Omental fat pad (tissue), 4 donors: ENCODE data around the gene GATAD2A. TPM values are rescaled to one million over a fixed set of nuclear protein-coding genes. Genes with fewer than 3 reads are reported as not detected.
"Not testable (repeated sequence)": the region's sequence is repeated elsewhere in the genome, so short reads cannot be mapped to it uniquely, and the experiment has no call there.

ENCODE experiments used
- ATAC-seq: fragments of 150-250 bp; one replicate; pipeline ENCODE4 v1.9.1; 2016; ENCODE audit warnings: mild to moderate bottlenecking, moderate library complexity; ENCODE audit not compliant: low FRiP score
- DNase-seq: peaks from one replicate; pipeline ENCODE4 v3.0.0-alpha.2; 2019; ENCODE audit warnings: low spot score
- total RNA-seq, 4 donors: library from RNA; depleted of rRNA; stranded (reverse); fragments of >200 nt; gene quantifications; one replicate each; pipeline ENCODE4 v1.1.0, GENCODE V29; 2016
- TF ChIP-seq, protein P1 (sequence below), 3 donors: fragments of 450-650 bp; IDR thresholded peaks; one replicate each; pipeline ENCODE4 v1.5.1; 2016 to 2017; ENCODE audit warnings: antibody characterized with exemption in 3 of 3, mild to moderate bottlenecking in 3 of 3, moderate library complexity in 2 of 3

Gene GATAD2A
- total RNA-seq, 4 donors from 2014 or later, result 25.9 to 80.3 (median 35.9) TPM

DNA sequence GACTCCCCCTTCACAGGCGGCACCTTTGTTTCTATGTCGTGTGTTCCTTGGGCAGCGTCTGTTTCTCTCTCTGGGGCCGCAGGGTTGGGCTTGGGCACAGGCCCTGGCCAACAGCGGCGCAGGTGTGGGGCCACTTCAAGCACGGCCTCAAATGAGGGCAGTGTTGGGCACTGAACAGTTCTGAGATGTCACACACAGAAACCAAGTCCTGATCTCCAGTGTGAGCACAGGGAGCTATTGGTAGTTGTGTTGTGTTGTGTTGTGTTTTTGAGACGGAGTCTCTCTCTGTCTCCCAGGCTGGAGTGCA lies 42.7 kb downstream of the GATAD2A start:
- DNase-seq, result no peak
- no peak for ATAC-seq

DNA sequence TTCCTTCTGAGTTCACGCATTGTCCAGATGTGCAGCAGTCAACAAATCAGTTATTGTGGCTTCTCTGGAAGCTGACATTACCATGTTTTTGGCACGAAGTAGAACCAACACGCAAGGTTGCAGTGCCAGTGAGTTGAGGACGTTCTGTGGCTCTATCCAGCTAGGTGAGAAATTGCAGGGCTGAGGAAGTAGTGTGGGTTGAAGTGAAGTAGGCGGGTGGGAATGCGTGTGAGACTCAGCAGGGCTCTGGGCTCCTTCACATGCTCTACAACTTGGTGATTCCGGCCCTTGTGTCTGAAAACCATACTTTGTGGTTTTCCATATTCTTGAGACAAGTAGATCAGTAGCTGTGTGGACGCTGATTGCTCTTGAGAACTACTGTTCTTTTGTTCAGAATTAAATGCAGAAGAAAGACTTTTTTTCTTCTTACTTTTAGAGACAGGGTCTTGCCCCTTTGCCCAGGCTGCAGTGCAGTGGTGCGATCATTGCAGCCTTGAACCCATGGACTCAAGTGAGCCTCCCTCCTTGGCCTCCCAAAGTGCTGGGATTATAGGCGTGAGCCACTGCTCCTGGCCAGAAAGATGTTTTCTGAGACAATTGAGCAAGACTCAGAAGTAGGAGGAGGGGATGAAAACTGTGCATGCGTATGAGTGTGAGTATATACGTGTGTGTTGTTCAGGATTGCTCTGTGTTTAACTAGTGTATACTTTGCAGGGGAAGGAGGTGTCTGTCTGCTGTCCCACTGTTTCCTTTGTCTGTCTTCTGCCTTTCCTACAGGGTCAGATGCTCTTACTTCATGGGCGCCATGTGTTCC lies 46.2 kb downstream of the GATAD2A start:
- ATAC-seq (no peak), DNase-seq (no peak)
- TF ChIP-seq, protein P1, sequence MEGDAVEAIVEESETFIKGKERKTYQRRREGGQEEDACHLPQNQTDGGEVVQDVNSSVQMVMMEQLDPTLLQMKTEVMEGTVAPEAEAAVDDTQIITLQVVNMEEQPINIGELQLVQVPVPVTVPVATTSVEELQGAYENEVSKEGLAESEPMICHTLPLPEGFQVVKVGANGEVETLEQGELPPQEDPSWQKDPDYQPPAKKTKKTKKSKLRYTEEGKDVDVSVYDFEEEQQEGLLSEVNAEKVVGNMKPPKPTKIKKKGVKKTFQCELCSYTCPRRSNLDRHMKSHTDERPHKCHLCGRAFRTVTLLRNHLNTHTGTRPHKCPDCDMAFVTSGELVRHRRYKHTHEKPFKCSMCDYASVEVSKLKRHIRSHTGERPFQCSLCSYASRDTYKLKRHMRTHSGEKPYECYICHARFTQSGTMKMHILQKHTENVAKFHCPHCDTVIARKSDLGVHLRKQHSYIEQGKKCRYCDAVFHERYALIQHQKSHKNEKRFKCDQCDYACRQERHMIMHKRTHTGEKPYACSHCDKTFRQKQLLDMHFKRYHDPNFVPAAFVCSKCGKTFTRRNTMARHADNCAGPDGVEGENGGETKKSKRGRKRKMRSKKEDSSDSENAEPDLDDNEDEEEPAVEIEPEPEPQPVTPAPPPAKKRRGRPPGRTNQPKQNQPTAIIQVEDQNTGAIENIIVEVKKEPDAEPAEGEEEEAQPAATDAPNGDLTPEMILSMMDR (IDR thresholded peaks at IDR 0.05), result no peak

More for the DNA sequence above, 42.7 kb downstream of the GATAD2A start:
- TF ChIP-seq, protein P1 (IDR thresholded peaks at IDR 0.05), result no peak

DNA sequence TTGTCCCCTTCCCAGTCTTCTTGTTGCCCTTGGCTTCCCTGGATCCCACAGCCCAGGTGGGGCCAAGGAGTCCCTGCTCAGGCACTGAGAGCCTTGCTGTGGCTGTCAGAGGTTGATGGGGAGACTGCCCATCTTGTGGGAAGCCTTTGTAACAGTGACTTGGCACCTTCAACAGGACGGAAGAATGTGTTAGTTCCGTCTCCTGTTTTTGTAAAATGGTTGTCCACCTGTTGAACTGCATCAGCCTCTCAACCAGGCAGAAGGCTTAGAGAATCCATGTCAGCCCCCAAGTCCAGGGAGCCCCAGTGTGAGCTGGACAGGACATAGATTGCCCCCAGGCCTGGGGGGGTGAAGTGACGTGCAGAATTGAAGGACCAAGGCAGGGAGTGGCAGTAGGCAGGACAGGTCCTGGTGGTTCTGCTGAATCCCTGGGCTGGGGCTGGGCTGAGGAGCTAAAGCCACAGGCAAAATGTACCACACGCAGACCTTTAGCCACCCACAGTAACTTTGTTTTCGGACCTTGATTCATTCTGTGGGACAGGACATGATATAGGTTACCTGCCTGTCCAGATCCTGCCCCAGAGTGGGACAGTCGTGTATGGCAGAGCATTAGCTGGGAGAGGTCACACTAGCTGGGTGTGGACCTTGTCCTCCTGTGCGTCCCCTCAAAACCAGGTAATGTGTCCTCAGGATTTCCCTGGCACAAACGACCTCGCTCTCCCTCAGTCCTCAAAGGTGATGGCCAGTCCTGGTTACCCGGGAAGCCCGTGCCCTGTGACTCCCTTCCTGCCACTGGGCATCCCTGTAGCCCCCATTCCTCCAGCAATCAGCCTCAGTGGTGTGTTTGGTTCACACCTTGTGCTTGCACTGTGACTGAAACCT lies 47.0 kb downstream of the GATAD2A start:
- DNase-seq, result no peak
- no peak for ATAC-seq
- TF ChIP-seq, protein P1 (IDR thresholded peaks at IDR 0.05), result no peak

DNA sequence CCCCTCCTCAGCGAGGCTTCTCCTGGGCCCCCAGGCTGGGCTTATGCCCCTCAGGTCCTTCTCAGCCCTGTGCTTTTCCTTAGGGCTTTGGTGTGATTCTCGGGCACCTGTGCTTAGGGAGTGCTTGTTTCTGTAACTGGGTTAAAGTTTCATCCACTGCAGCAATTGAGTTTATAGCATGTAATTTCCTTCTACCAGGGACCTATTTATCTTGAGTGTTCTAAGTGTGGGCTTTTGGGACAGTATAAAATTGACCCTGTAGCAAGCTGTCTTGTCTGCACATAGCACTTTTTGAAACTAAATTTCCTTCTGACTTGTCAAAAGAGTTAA lies 47.6 kb downstream of the GATAD2A start:
- DNase-seq (no peak), ATAC-seq (no peak)
- TF ChIP-seq, protein P1 (IDR thresholded peaks at IDR 0.05), result no peak

DNA sequence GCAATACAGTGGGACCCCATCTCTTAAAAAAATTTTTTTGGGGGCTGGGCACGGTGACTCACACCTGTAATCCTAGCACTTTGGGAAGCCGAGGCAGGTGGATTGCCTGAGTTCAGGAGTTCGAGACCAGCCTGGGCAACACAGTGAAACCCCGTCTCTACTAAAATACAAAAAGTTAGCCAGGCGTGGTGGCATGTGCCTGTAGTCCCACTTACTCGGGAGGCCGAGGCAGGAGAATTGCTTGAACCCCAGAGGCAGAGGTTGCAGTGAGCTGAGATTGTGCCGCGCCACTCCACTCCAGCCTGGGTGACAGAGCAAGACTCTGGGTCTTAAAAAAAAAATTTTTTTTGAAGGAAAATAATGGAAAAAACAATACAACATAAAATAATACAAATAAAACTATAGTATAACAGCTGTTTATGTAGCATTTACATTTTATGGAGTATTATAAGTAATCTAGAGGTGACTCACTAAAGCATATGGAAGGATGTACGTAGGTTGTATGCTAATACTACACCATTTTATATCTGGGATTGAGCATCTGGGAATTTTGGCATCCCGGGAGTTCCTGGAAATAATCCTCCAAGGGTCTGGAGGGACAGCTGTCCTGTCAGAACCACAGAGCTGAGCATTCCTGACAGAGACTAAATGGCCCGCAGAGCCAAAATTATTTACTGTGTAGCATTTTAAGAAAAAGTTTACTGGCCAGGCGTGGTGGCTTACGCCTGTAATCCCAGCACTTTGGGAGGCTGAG lies 49.9 kb downstream of the GATAD2A start:
- ATAC-seq, DNase-seq: not testable (repeated sequence)

DNA sequence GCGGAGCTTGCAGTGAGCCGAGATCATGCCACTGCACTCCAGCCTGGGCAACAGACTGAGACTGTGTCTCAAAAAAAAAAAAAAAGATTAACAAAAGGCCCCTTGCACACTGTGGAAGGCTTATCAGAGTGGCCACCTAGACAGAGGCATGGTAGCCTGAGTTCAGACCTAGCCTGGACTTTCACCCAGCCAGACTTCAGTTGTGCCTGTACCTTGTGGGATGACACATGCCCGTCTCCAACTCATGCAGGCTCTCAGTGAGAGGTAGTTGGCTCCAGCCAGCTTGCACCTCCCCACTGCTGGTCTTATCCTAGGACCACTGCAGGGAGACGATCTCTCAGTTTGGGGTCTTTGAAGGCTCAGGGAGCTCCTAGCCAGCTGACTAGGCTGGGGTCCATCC lies 52.2 kb downstream of the GATAD2A start:
- no peak for DNase-seq
- TF ChIP-seq, protein P1 (IDR thresholded peaks at IDR 0.05), result no peak
- ATAC-seq, result no peak
